SK-N-SH (cell line): Measurements from ENCODE around the gene EXOC2. TPM values are rescaled to one million over a fixed set of nuclear protein-coding genes. Genes with fewer than 3 reads are reported as not detected.

Source experiments
- CTCF ChIA-PET: fragments of 300-600, 350-600 bp; formaldehyde crosslinking; extraction: SDS; loops from one replicate; lab custom pipeline; 2021; lab: Yijun Ruan, JAX
- POLR2A ChIA-PET: fragments of 350-600 bp; sonication (Branson Sonifier 250); formaldehyde crosslinking; extraction: SDS; loops from one replicate; lab custom pipeline; 2020; ENCODE audit warnings: antibody characterized with exemption, inconsistent platforms; lab: Yijun Ruan, JAX
- DNase-seq: peaks from one replicate; pipeline ENCODE4 v3.0.0; 2012
- H2AFZ ChIP-seq: fragments of 200-600 bp; sonication (generic); 2 replicates; pipeline ENCODE4 v1.8.1; 2016; ENCODE audit warnings: antibody characterized with exemption, mild to moderate bottlenecking, low read depth
- H3F3A ChIP-seq: fragments of 200-600 bp; sonication (generic); replicated peaks from 2 replicates; pipeline ENCODE3; 2016; ENCODE audit warnings: antibody characterized with exemption, mild to moderate bottlenecking; ENCODE audit not compliant: insufficient read depth
- H3K27ac ChIP-seq, 2 experiments: fragments of 200-500 bp in 1 of 2; fragments of 200-600 bp in 1 of 2; sonication (Bioruptor generic) in 1 of 2; sonication (generic), shearing (Covaris generic) in 1 of 2; 2 replicates each; pipeline versions ENCODE4 v1.5.1 to v1.6.1; 2014 to 2016; ENCODE audit warnings: low read depth in 2 of 2, inconsistent platforms in 1 of 2, low read length in 1 of 2, mild to moderate bottlenecking in 1 of 2, mixed read lengths in 1 of 2
- H3K27me3 ChIP-seq: fragments of 200-600 bp; sonication (generic), shearing (Covaris generic); 2 replicates; pipeline ENCODE4 v1.6.1; 2016; ENCODE audit warnings: mixed run types; ENCODE audit not compliant: insufficient read depth
- H3K36me3 ChIP-seq, 2 experiments: fragments of 200-500 bp in 1 of 2; fragments of 200-600 bp in 1 of 2; sonication (Bioruptor generic) in 1 of 2; sonication (generic) in 1 of 2; replicated peaks in 1 of 2; 2 replicates each; pipeline versions ENCODE3 to v1.5.1; 2014 to 2016; ENCODE audit warnings: low read length in 1 of 2, mild to moderate bottlenecking in 1 of 2; ENCODE audit not compliant: insufficient read depth in 2 of 2, control insufficient read depth in 1 of 2
- H3K4me1 ChIP-seq, 2 experiments: fragments of 200-500 bp in 1 of 2; fragments of 200-600 bp in 1 of 2; sonication (Bioruptor generic) in 1 of 2; sonication (generic), shearing (Covaris generic) in 1 of 2; 2 replicates each; pipeline versions ENCODE4 v1.5.1 to v1.6.1; 2014 to 2016; ENCODE audit warnings: low read depth in 1 of 2, low read length in 1 of 2, mixed run types in 1 of 2; ENCODE audit not compliant: insufficient read depth in 2 of 2, control insufficient read depth in 1 of 2
- H3K4me2 ChIP-seq: fragments of 200-600 bp; sonication (generic), shearing (Covaris generic); 2 replicates; pipeline ENCODE4 v1.6.1; 2017; ENCODE audit warnings: mixed run types
- H3K4me3 ChIP-seq, 2 experiments: fragments of 200-500 bp in 1 of 2; fragments of 200-600 bp in 1 of 2; sonication (Bioruptor generic) in 1 of 2; sonication (generic), shearing (Covaris generic) in 1 of 2; 2 replicates each; pipeline versions ENCODE4 v1.5.1 to v1.8.1; 2014 to 2016; ENCODE audit warnings: low read depth in 2 of 2, inconsistent platforms in 1 of 2, low read length in 1 of 2, mild to moderate bottlenecking in 1 of 2, mixed read lengths in 1 of 2, moderate library complexity in 1 of 2
- H3K79me2 ChIP-seq: fragments of 200-600 bp; sonication (generic); 2 replicates; pipeline ENCODE4 v1.8.1; 2017; ENCODE audit warnings: mild to moderate bottlenecking; ENCODE audit not compliant: insufficient read depth
- H3K9ac ChIP-seq: fragments of 200-600 bp; sonication (generic); 2 replicates; pipeline ENCODE4 v1.6.1; 2017; ENCODE audit warnings: mixed run types
- H3K9me2 ChIP-seq: fragments of 200-600 bp; sonication (generic); 2 replicates; pipeline ENCODE4 v1.6.1; 2017; ENCODE audit warnings: mixed run types
- H3K9me3 ChIP-seq: fragments of 200-600 bp; sonication (generic); 2 replicates; pipeline ENCODE4 v1.6.1; 2017; ENCODE audit warnings: mixed run types, mild to moderate bottlenecking, moderate library complexity
- H4K20me1 ChIP-seq: fragments of 200-600 bp; sonication (generic); 2 replicates; pipeline ENCODE4 v1.6.1; 2017; ENCODE audit warnings: mild to moderate bottlenecking, mixed run types; ENCODE audit not compliant: insufficient read depth
- ELF1 ChIP-seq: IDR thresholded peaks from 2 replicates; pipeline ENCODE4 v1.4.0; 2012
- FOSL2 ChIP-seq: IDR thresholded peaks from 2 replicates; pipeline ENCODE4 v1.4.0; 2012; ENCODE audit warnings: low read depth, mild to moderate bottlenecking, moderate library complexity, borderline replicate concordance
- MAX ChIP-seq: IDR thresholded peaks from 2 replicates; pipeline ENCODE4 v1.4.0; 2012; ENCODE audit warnings: low read depth
- MXI1 ChIP-seq: IDR thresholded peaks from 2 replicates; pipeline ENCODE4 v1.6.1; 2012; ENCODE audit warnings: mild to moderate bottlenecking, low read depth, low read length, improper control_type of control experiment
- PBX3 ChIP-seq: IDR thresholded peaks from 2 replicates; pipeline ENCODE4; 2012
- POLR2AphosphoS5 ChIP-seq: IDR thresholded peaks from 2 replicates; pipeline ENCODE4 v1.6.1; 2012; ENCODE audit warnings: low read depth, low read length
- RAD21 ChIP-seq: IDR thresholded peaks from 2 replicates; pipeline ENCODE4 v1.6.1; 2012; ENCODE audit warnings: mild to moderate bottlenecking, low read length
- RXRA ChIP-seq: IDR thresholded peaks from 2 replicates; pipeline ENCODE4 v1.4.0; 2012; ENCODE audit warnings: low read depth, mild to moderate bottlenecking, borderline replicate concordance
- SIN3A ChIP-seq: IDR thresholded peaks from 2 replicates; pipeline ENCODE4 v1.6.1; 2012; ENCODE audit warnings: low read depth, mild to moderate bottlenecking, low read length, moderate library complexity, borderline replicate concordance
- TAF1 ChIP-seq: IDR thresholded peaks from 2 replicates; pipeline ENCODE4 v1.6.1; 2012; ENCODE audit warnings: low read depth, mild to moderate bottlenecking, low read length, moderate library complexity, borderline replicate concordance
- USF1 ChIP-seq: IDR thresholded peaks from 2 replicates; pipeline ENCODE4 v1.4.0; 2012; ENCODE audit warnings: low read depth, borderline replicate concordance
- YY1 ChIP-seq: IDR thresholded peaks from 2 replicates; pipeline ENCODE4 v1.4.0; 2012; ENCODE audit warnings: low read depth, mild to moderate bottlenecking
- WGBS: methylation state at CpG from one replicate; pipeline ENCODE4 v1.1.6; 2017; ENCODE audit warnings: low lambda C conversion rate; 5-methylcytosine and 5-hydroxymethylcytosine counted together
- polyA plus RNA-seq, 3 experiments: library from polyadenylated mRNA; depleted of rRNA; stranded (reverse); fragments of >200 nt; gene quantifications; 2 replicates each; pipeline ENCODE4 v1.2.3, GENCODE V29; 2012

Gene EXOC2
- polyA plus RNA-seq, 1 of the 3 experiments (the other 2 are of a cell fraction) = 10.6 TPM

- Histone ChIP-seq H3K27me3 (no peaks in the 10 kb centered on the region), H3K9me3 (no peaks in the 10 kb centered on the region), H3F3A (no peaks in the 10 kb centered on the region), H3K4me1 (no peaks in the 10 kb centered on the region), H3K4me3 (no peak overlapping the region), H3K4me2 (no peak overlapping the region), H3K9me2 (no peaks in the 10 kb centered on the region), H3K9ac (no peak overlapping the region), H3K36me3 (peaks cover 0 to 5% of the 10 kb centered on the region in 2 experiments), H3K79me2 (peaks cover 14% of the 10 kb centered on the region), H4K20me1 (no peaks in the 10 kb centered on the region), H2AFZ (no peak overlapping the region), H3K27ac (no peak overlapping the region)
- POLR2A ChIA-PET = no interaction called here
- CTCF ChIA-PET = interaction anchor here (1.0 to 1.3 kb wide), 2 partner anchors 57 to 72 kb away, joined by 3 to 4 read pairs; no protein-coding TSS in a partner anchor
- WGBS = 84% methylated on average over 4 of the region's 4 CpGs
- TF ChIP-seq YY1 = no peak
- no peak for TF ChIP-seq SIN3A
- no peak for TF ChIP-seq RAD21
- no peak for TF ChIP-seq MXI1
- no peak for TF ChIP-seq ELF1
- TF ChIP-seq MAX = no peak
- no peak for TF ChIP-seq PBX3
- TF ChIP-seq POLR2AphosphoS5 = no peak
- TF ChIP-seq FOSL2 = no peak
- DNase-seq = no peak
Observed at GRCh38 chr6:650098-650497, 42.8 kb downstream of the EXOC2 start.

- ChIA-PET CTCF (interaction anchor here (1.0 kb wide), 1 partner anchor 50 kb away, joined by 3 read pairs; no protein-coding TSS in a partner anchor), POLR2A (no interaction called here)
- no peaks in the 10 kb centered on the region for H3K27me3 ChIP-seq
- no peak for TF ChIP-seq TAF1
- TF ChIP-seq FOSL2 = no peak
- TF ChIP-seq MXI1 = no peak
- TF ChIP-seq RXRA = no peak
- no peak for TF ChIP-seq USF1
- H3K4me1 ChIP-seq = no peaks in the 10 kb centered on the region
- no peaks in the 10 kb centered on the region; the same call in 1 of the 2 replicates for H4K20me1 ChIP-seq
- H3K79me2 ChIP-seq = peaks cover 23% of the 10 kb centered on the region
- H3K4me3 ChIP-seq = no peak overlapping the region
- no peak for DNase-seq
- H3K9me2 ChIP-seq = no peaks in the 10 kb centered on the region
- no peak overlapping the region for H3K27ac ChIP-seq
- no peaks in the 10 kb centered on the region for H3K36me3 ChIP-seq
- H3K4me2 ChIP-seq = no peak overlapping the region
- no peak overlapping the region for H3K9ac ChIP-seq
- no peaks in the 10 kb centered on the region for H3F3A ChIP-seq
- no peaks in the 10 kb centered on the region for H3K9me3 ChIP-seq
- no peak overlapping the region for H2AFZ ChIP-seq
Observed at GRCh38 chr6:642805-643204, 50.1 kb downstream of the EXOC2 start.
